HG03025 (cell line): ENCODE data around the gene SLC25A10.
"Not testable (repeated sequence)": the region's sequence is repeated elsewhere in the genome, so short reads cannot be mapped to it uniquely, and the experiment has no call there.

Experiments
- ATAC-seq: cut with Tn5 transposase; IDR thresholded peaks from one replicate; pipeline ENCODE4 v1.9.1; 2021; ENCODE audit warnings: mild to moderate bottlenecking, moderate library complexity; ENCODE audit not compliant: unreplicated experiment, low FRiP score

Gene SLC25A10

DNA sequence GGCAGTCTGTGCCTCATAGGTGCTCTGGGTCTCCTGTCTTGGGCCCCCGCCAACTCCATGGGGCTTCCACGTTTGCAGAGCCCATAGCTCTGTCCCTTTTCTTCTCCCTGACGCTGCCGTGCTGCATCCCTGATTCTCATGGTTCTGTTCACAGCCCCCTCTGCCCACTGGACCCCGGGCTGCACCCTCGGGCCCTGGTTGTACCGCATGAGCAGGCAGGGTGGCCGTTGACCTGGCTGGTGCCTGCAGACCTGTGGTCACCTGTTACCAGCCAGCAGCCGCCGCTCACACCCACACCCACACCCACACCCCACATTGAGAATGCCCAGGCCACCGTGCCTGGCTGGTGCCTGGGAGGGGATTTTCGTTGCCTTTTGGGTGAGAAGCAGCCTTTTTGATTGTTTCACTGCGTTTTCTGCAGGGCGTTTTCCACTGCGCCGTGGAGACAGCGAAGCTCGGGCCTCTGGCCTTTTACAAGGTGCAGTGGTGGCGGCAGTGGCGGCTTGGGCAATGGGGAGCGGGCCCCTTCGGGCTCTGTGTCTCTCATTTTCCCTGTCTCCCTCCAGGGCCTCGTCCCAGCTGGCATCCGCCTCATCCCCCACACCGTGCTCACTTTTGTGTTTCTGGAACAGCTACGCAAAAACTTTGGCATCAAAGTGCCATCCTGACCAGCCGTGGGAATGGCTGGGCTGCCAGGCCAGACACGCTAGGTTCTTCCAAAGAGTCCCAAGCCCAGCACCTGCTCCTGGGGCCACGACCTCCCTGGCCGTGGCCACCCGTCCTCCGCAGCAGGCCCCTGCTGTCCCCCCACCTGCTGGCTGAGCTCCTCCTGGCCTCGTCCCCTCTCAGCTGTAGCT lies 7.6 kb downstream of the SLC25A10 start:
- no peak for ATAC-seq

DNA sequence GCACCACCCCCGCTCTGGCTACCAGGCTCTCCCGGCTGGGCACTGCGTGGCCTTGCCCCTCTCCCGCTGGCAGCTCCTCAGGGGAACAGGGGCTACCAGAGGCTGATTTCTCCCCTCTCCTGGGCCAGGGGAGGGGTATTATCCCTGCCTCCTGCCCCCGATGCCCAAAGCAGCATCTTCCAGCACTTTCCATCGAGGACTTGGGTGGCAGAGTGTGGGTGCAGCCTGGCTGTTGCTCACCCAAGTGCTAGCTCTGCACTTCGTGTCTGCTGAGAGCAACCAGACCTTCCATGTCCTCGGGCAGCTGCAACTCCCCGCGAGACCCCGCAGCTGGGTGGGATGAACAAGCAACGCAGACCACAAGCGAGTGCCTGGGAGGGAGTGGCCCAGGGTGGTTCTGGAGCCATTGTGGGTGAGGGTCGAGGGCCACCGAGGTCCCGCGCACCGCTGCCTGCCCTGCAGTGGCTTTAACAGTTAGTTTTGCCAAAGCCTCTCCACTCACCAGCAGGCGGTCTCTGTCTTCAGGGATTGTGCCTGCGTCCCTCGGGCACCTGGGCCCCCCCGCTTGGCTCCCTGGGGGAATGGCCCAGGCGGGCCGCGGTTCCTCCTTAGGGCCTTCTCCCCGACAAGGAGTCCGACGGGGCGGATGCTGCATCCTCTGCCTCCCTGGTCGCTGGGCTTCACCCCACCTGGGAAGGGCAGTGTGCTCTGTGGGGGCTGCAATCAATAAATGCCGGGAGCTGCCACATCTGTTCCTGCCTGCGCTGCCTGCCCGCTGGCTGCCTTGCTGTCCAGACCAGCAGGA lies 8.4 kb downstream of the SLC25A10 start:
- no peak for ATAC-seq

DNA sequence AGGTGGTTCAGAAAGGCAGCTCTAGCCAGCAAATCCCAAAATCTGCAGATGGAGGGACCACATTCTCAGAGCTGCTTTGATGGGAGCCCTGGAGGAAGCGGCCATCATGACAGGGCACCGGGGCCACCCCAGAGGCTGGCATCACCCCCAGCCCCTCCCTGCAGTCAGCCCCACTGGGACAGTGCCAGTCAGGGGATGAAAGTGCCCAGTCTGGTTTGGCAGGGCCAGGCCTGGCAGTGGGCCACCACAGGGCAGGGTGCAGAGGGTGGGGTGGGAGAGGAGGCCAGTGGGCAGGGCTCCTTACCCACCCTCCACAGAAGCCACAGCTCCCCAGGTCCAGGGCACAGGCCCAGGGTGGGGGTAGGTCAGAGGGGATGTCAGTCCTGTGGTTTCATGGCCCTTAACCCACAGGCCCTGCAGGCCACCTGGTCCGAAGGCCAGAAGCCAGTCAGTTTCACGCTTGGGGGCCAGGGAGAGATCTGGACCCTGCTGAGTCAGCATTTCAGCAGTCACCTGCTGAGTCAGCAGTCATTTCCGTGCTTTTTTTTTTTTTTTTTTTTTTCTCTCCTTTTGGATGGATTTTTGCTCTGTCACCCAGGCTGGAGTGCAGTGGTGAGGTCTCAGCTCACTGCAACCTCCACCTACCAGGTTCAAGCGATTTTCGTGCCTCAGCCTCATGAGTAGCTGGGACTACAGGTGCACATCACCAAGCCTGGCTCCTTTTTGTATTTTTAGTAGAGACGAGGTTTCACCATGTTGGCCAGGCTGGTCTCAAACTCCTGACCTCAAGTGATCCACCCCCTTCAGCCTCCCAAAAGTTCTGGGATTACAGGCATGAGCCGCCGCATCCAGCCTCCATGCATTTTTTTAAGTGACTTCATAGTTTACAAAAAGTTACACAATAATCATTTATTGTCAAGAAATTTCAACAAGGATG lies 10.4 kb downstream of the SLC25A10 start:
- no peak for ATAC-seq

DNA sequence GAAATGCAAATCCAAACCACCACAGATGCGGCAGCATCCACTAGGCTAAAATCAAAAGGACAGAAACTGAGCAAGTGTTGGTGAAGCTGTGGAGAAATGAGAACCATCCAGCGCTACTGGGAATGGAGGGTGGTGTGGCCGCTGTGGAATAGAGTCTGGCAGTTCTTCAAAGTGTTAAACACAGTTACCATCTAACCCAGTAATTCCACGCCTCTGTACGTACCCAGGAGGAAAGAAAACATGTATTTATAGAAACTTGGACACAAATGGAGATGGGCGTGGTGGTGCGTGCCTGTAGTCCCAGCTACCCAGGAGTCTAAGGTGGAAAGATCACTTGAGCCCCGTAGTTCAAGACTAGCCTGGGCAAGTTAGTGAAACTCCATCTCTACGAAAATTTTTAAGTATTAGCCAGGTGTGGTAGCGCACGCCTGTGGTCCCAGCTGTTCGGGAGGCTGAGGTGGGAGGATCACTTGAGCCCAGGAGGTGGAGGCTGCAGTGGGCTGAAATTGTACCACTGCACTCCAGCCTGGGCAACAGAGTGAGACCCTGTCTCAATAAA lies 11.6 kb downstream of the SLC25A10 start:
- ATAC-seq = no peak

DNA sequence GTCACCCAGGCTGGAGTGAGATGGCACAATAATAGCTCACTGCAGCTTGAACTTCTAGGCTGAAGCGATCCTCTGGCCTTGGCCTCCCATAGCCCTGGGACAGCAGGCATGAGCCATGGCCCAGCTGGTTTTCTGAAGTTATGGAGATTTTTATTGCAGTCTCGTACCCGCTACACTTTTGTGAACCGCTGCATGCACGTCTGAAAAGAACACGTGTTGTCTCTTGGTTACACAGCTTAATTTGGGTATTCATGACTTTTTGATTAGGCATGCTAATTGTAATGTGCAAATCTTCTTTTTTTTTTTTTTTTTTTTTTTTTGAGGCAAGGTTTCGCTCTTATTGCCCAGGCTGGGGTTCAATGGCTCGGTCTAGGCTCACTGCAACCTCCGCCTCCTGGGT lies 13.4 kb downstream of the SLC25A10 start:
- no peak for ATAC-seq

DNA sequence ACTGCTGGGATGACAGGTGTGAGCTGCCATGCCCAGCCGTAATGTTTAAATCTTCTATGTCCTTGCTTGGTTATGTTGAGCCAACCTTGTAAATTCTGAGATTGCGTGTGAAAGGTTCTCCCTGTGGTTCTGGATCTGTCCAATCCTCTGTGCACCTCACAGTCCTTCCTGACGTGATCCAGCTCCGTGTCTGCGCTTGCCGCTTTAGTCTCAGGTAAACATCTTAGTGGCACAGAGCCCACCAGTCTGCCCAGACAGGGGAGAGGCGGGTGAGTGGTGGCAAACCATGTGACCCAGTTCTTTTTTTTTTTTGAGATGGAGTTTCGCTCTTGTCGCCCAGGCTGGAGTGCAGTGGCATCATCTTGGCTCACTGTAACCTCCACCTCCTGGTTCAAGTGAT lies 13.9 kb downstream of the SLC25A10 start:
- ATAC-seq = no peak

DNA sequence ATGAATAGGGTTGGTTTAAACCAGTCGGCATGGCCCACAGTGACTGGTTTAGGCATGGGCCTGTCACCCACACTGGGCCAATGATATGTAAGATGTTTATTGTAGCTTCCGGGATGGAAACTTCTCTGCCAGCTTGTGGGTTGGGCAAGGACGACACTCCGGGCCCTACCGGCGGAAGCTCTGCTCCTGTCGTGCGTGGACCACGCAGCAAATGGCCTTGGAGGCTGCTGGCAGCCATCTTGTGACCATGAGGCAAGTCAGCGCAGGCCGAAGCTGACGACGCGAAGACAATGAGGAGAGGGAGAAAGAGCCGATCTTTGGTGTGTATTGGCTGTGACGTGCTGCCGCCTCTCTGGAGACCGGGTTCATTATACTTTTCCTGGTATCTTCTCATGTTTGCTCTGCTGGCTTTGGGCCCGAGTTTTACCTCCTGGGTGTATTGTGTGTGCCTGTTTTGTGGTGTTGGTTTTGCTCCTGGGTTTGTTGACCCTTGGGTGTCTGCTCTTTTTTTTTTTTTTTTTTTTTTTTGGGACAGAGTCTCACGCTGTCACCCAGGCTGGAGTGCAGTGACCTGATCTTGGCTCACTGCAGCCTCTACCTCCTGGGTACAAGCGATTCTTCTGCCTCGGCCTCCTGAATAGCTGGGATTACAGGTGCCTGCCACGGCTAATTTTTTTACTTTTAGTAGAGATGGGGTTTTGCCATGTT lies 15.4 kb downstream of the SLC25A10 start:
- no peak for ATAC-seq

DNA sequence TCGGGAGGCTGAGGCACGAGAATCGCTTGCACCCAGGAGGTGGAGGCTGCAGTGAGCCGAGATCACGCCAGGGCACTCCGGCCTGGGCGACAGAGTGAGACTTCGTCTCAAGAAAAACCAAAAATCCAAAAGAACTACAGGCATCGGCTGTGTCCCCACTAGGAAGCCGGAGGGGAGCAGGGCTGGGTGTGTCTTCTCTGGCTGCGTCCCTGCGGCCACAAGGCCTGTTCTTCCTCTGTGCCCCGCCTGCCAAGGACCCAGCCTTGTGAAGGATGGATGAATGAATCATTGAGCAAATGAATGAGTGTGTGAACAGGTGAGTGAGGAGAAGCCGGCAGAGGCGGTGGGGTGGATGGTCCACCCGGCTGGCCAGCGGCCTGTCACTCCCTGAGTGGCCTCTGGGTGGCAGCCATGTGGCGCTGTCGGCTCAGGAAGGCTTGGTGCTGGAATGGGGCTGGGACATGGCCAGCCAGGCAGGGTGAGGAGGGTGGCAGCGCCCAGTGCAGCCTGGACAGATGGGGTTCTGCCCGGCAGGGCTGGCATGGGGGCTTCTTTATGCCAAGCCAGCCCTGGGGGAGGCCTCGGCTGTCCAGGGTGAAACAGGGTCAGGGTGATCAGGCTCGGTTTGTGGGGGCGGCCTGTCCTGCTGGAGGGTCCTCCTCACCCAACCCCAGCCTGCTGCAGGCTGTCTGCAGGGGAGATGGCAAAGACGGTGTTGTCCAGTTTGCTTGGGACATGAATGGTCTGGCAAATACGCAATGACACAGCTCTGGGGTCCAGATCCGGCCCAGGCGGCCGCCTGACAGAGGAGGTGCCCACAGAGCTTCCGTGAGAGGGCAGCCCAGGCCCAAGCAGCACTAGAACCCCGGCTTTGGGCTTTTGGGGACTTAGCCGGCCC lies 21.7 kb downstream of the SLC25A10 start:
- ATAC-seq = no peak

DNA sequence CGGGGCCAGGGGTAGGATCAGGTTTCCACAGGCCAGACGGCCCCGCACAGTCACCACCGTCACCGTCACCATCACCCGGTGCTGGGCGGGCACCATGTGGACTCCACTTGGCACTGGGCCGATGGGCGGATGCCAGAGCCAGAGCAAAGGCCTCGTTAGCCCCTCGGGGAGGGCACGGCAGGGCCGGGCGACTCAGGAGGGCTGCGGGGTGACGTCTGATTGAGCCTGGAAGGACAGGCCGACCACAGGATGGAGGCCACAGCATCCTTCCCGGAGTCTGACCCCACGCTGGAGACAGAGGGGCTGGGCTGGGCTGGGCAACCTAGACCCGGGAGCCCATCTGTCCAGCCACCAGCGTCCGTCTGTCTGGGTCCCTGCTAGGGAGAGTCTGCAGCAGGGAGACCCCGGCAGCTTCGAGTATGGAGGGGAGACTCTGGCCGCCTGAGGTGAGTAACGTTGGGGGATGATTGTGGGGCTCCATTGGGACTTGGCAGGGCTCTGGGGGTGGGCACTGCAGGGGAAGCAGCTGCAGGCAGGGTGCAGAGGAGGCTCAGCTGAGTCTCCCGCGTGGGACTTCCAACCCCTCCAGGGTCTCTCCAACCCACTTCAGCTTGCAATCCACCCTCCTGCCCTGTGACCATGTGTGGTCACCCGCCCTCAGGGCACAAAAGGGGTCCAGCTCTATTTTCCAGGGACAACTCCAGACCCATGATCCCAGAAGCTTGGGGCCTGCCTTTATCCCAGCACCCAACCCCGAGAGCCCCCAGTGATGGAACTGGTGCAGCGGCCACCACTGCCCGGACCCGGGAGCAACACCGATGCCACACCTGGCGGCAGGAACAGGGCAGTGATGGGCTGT lies 22.6 kb downstream of the SLC25A10 start:
- no peak for ATAC-seq

DNA sequence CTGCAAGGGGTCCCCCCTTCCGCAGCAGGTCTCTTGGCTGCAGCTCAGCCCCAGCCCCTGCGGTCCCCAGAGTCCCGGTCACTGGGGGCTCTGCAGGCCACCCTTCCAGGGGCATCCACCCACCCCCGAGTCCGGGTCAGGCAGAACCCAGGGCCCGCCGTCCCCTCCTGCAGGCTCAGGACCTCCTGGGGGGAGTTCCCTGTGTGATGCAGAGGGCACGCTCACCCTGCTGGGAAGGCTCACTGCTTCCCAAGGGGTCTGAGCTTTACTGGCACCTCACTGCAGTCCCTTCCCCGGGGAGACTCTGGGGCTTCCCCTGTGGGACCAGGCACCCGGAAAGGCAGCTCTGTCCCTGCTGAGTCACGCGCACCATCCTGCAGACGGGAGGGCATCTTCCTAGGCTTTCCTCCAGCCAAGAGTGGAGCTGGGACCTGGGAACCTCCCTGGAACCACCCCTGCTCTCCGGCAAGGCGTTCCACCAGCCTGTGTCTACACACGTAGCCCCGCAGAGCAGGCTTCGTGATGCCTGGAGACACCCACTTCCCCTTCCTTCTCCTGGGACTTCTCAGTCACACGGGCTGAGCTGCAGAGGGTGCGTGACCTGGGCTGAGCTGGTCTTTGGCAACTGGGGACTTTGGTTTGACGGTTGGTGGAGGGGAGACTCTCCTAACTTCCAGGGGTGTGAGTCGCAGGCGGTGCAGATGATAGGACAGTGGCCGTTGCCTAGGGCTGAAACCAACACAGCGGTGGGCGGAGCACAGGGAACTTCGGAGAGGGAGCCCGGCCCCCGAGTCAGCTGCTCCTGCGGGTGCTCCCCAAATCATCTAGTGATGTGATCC lies 23.4 kb downstream of the SLC25A10 start:
- ATAC-seq = no peak

DNA sequence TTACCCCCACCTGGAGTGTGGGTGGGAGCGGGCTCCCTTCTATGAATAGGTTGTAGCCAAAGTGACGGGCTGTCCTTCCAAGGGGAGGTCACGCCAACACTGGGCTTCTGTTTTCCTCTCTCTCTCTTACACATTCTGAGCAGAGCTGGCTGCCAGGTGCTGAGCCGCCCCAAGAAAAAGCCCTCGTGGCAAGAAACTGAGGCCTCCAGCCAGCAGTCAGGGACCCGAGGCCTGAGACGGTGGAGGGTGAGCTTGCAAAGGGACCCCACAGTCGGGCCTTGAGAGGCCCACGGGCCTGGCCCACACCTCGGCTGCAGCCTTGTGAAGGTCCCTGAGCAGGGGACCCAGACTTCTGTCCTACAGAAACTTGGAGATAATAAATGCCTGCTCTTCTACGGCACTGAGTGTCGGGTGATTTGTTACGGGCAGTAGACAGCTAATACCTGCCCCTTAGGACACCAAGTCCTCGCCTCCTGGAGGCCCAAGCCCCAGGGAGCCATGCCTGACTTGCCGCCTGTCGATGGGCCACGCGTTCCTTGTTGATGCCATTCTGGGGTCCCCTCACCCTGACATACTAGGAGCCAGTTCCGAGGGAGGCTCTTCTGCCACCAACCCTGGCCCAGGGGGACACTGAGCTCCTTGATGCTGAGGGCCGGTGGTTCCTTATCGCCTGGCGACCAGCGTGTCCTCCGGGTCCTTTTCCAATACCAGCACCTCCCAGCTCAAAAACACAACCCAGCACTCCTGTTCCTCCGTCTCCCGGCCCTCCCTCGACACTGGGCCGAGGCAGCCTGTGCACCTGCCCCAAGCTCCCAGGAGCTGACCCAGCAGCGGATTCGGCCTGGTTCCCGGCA lies 26.1 kb downstream of the SLC25A10 start:
- ATAC-seq = no peak

DNA sequence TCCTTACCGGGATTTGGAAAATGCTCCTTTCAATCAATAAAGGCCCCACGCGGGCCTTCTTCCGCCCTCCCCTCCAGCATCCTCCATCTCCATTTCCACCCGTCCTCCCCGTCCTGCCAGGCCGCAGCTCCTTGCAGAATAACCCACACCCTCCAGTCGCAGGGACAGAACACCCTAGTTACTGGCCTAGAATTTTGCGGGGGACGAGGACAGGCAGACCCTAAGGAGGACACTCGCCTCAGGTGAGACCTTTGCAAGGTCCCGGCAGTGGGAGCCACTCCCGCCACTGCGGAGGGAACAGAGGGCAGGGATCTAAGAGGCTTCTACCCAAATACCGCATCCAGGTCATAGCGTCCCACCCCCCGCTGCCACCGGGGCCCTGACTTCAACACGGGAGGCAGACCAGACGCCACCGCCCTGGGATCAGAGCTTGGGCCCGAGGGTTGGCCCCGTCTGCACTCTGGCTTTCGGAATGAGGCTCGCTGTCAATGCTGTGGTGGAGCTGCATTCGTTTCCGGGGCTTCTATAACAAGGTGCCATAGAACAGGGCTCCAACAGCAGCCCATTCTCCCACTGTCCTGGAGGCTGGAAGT lies 26.8 kb downstream of the SLC25A10 start:
- no peak for ATAC-seq

DNA sequence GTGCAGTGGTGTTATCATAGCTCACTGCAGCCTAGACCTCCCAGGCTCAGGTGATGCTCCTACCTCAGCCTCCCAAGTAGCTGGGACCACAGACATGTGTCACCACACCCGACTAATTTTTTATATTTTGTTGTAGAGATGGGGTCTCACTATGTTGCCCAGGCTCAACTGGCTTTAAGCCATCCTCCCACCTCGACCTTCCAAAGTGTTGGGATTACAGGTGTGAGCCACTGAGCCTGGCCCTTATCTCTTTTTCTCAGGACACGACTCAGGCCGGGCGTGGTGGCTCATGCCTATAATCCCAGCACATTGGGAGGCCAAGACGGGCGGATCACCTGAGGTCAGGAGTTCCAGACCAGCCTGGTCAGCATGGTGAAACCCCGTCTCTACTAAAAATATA lies 27.5 kb downstream of the SLC25A10 start:
- not testable (repeated sequence) for ATAC-seq

DNA sequence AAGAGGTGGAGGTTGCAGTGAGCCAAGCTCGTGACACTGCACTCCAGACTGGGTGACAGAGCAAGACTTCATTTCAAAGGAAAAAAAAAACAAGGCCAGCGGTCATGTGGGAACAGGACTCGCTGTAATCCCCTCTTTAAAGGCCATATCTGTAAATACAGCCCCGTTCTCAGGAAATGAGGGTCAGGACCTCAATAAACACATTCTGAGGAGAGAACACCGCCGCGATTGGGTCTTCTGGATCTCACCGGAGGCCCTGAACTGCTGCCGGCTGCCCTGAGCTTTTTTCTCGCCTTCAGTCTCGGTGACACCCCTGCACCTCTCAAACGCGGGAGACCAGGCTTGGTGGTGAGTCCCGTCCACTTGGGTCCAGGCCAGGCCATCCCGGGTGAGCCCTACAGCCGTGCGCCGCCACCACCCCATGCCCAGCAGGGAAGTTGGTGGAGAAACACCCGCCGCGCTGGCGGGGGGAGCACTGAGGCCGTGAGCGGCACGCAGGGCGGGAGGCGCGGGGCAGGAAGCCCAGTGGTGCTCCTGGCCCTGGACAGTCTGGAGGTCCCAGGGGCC lies 28.4 kb downstream of the SLC25A10 start:
- no peak for ATAC-seq

DNA sequence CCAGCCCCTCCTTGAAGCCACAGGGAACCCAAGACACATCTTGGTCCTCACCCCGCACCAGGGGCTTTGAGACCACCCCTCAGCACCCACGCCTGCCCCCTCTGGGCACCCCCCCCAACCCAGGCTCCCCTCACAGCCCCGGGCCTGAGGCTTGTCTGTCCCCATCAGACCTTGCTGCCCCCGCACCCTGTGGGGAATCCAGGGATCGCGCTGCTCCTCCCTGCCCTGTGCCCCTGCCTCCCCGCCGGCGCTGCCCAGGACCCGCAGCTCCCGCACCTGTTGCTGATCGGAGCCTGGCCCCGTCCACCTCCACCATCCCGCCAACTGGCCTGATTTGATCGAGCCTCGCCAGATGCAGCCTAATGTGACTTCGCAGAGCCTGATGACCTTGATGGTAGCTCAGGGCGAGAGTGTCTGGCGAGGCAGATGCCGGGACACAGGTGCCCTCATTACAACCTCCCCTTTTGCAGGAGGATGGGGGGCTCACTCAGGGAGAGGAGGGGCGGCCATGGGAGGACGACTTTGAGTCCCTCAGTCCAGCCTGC lies 29.0 kb downstream of the SLC25A10 start:
- ATAC-seq = no peak
